ENCODE measurements around the gene ARFGAP3.

DNA sequence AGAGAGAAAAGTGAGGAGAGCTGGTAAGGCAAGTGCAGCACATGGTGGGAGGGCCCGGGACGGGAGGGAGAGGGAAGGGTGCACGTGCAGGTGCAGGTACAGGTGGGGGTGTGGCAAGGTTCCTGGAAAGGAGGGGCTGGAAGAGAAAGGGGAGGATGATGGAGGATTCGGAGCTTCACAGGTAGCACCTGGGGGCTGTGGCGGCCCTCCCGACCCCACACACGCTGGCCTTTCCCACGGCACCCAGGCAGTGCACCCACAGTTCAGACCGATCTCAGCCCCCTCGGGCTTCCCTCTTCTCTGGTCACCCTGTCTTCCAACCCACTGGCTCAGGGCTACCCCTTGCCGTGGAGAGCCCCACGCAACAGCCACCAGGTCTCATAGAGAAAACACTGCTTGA, 69.1 kb downstream of the ARFGAP3 start:
- TF ChIP-seq, protein P1, sequence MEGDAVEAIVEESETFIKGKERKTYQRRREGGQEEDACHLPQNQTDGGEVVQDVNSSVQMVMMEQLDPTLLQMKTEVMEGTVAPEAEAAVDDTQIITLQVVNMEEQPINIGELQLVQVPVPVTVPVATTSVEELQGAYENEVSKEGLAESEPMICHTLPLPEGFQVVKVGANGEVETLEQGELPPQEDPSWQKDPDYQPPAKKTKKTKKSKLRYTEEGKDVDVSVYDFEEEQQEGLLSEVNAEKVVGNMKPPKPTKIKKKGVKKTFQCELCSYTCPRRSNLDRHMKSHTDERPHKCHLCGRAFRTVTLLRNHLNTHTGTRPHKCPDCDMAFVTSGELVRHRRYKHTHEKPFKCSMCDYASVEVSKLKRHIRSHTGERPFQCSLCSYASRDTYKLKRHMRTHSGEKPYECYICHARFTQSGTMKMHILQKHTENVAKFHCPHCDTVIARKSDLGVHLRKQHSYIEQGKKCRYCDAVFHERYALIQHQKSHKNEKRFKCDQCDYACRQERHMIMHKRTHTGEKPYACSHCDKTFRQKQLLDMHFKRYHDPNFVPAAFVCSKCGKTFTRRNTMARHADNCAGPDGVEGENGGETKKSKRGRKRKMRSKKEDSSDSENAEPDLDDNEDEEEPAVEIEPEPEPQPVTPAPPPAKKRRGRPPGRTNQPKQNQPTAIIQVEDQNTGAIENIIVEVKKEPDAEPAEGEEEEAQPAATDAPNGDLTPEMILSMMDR (IDR thresholded peaks at IDR 0.05), result no peak
- no peak for TF ChIP-seq POLR2AphosphoS5 (IDR thresholded peaks at IDR 0.05)
- TF ChIP-seq EP300 (IDR thresholded peaks at IDR 0.05), result no peak
- no peak for TF ChIP-seq POLR2A (IDR thresholded peaks at IDR 0.05)

Measured in gastroesophageal sphincter (tissue), 3 donors.